ENCODE measurements around the gene ARRDC3.

DNA sequence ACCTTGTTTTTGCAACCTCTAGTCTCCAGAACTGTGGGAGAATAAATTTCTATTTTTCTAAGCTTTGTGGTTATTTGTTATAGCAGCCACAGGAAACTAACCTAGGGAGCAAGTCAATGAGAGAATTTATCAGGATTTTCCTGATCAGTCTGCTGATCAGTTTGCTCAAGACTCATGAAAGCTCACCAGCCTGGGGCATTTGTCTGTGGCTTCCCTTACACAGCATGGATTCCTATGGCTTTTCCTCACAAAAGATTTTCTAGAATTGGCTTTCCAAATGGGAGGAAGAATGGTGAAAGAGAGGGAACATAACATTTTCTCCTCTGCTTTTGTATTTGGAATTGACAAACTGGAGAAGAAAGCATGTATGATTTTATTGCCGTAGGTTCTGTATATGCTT, 20.2 kb downstream of the ARRDC3 start:
- TF ChIP-seq, protein P1, sequence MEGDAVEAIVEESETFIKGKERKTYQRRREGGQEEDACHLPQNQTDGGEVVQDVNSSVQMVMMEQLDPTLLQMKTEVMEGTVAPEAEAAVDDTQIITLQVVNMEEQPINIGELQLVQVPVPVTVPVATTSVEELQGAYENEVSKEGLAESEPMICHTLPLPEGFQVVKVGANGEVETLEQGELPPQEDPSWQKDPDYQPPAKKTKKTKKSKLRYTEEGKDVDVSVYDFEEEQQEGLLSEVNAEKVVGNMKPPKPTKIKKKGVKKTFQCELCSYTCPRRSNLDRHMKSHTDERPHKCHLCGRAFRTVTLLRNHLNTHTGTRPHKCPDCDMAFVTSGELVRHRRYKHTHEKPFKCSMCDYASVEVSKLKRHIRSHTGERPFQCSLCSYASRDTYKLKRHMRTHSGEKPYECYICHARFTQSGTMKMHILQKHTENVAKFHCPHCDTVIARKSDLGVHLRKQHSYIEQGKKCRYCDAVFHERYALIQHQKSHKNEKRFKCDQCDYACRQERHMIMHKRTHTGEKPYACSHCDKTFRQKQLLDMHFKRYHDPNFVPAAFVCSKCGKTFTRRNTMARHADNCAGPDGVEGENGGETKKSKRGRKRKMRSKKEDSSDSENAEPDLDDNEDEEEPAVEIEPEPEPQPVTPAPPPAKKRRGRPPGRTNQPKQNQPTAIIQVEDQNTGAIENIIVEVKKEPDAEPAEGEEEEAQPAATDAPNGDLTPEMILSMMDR (conservative IDR thresholded peaks at IDR 0.05; ENCODE audit: low read depth in 2 of 2), result no peak
- no peak for TF ChIP-seq CREB1 (CRISPR knock-in tag; IDR thresholded peaks at IDR 0.05; ENCODE audit: low read depth)
- no peak for TF ChIP-seq POLR2AphosphoS5 (IDR thresholded peaks at IDR 0.05; ENCODE audit: low read depth)
- TF ChIP-seq EZH2phosphoT487 (IDR thresholded peaks at IDR 0.05; ENCODE audit: unreplicated experiment), result no peak
- no peak for TF ChIP-seq ZNF331 (CRISPR knock-in tag; IDR thresholded peaks at IDR 0.05; ENCODE audit: low read depth)
- no peak for TF ChIP-seq JUNB (IDR thresholded peaks at IDR 0.05; ENCODE audit: unreplicated experiment)
- TF ChIP-seq, protein P2, sequence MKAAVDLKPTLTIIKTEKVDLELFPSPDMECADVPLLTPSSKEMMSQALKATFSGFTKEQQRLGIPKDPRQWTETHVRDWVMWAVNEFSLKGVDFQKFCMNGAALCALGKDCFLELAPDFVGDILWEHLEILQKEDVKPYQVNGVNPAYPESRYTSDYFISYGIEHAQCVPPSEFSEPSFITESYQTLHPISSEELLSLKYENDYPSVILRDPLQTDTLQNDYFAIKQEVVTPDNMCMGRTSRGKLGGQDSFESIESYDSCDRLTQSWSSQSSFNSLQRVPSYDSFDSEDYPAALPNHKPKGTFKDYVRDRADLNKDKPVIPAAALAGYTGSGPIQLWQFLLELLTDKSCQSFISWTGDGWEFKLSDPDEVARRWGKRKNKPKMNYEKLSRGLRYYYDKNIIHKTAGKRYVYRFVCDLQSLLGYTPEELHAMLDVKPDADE (IDR thresholded peaks at IDR 0.05), result no peak
- TF ChIP-seq NANOG (IDR thresholded peaks at IDR 0.05; ENCODE audit: borderline replicate concordance), result no peak
- no peak for TF ChIP-seq EZH2 (IDR thresholded peaks at IDR 0.05; ENCODE audit: low read depth, unreplicated experiment)
